Measurements from ENCODE around the gene CCDC68.

DNA sequence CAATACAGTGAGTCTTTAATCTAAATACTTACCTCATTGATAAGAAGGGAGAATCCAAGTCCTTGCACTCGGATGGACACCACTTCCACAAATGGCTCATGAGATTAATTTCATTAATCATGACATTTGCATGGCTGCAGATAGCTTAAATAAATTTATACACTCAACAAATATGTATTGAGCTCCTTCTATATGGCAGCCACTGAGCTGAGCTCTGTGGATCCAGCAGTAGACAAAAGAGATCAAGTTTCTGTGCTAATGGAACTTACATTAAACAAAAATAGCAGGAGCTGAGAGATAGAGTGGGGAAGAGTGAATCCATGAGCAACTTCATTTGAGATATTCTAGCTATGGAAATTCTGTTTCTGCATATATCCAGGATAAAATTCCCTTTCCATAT is 86.6 kb downstream of the CCDC68 start:
- TF ChIP-seq, protein P1, sequence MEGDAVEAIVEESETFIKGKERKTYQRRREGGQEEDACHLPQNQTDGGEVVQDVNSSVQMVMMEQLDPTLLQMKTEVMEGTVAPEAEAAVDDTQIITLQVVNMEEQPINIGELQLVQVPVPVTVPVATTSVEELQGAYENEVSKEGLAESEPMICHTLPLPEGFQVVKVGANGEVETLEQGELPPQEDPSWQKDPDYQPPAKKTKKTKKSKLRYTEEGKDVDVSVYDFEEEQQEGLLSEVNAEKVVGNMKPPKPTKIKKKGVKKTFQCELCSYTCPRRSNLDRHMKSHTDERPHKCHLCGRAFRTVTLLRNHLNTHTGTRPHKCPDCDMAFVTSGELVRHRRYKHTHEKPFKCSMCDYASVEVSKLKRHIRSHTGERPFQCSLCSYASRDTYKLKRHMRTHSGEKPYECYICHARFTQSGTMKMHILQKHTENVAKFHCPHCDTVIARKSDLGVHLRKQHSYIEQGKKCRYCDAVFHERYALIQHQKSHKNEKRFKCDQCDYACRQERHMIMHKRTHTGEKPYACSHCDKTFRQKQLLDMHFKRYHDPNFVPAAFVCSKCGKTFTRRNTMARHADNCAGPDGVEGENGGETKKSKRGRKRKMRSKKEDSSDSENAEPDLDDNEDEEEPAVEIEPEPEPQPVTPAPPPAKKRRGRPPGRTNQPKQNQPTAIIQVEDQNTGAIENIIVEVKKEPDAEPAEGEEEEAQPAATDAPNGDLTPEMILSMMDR (IDR thresholded peaks at IDR 0.05) = no peak
- TF ChIP-seq POLR2A (IDR thresholded peaks at IDR 0.05) (no peak), EP300 (IDR thresholded peaks at IDR 0.05) (no peak)

Measured in gastroesophageal sphincter (tissue), 3 donors.